ENCODE data around the gene KLHL22.
A peak's percentile ranks its signal among the peaks of the same experiment; 100 is the strongest.
"Not testable (repeated sequence)": the region's sequence is repeated elsewhere in the genome, so short reads cannot be mapped to it uniquely, and the experiment has no call there.

KLHL22 gene

DNA sequence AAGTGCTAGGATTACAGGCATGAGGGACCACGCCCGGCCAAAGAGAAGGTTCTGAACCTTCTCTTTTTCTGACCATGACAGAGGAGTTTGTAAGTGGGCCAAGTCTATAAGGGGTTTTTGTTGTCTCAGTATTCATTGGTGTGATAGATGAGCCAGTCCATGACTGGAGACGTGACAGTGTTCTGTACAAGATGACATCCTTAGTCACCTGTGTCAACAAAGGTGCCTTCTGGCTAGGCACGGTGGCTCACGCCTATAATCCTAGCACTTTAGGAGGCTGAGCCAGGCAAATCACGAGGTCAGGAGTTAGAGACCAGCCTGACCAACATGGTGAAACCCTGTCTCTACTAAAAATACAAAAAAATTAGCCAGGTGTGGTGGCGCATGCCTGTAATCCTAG lies 4.2 kb upstream of the KLHL22 start:
- no peak for DNase-seq

GRCh38 chr22:20498913-20499312 lies 3.3 kb upstream of the KLHL22 start:
- no peak for DNase-seq

GRCh38 chr22:20497426-20497825 lies 1.8 kb upstream of the KLHL22 start:
- no peak for DNase-seq

DNA sequence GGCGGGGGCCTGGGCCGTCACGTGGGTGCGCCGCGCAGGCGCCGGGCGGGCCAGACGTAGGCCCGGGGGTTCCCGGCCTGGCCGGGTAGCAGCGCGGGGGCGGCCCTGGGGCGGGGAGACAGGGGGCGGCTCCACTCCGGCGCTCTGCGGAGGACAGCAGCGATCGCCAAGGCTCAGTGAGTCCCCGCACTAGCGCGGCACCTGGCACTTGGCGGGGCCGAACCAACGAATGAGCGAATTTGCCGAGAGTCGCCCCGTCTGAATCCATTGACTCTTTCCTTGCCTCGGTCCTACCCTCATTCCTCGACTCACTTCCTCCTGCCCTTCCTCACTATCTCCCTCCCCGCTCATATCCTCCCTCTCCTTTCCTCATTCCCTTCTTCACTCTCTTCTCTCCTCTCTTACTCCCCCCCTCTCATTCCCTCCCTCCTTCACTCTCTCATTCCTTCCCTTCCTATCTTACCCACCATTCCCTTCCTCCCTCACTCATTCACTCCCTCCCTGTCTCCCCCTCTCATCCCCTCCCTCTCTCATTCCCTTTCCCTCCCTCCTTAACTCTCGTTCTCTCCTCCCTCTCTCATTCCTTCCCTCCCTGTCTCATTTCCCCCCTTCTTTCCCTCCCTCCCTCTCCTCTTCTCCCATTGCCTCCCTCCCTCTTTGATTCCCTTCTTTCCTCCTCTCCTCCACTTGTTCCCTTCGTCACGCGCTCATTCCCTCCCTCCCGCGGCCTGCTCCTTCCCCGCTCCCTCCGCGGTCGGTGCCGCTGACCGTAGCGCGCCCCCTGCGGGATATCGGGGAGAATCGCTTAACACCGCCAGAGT lies 476 bp upstream of the KLHL22 start:
- peak; percentile 91 for DNase-seq

DNA sequence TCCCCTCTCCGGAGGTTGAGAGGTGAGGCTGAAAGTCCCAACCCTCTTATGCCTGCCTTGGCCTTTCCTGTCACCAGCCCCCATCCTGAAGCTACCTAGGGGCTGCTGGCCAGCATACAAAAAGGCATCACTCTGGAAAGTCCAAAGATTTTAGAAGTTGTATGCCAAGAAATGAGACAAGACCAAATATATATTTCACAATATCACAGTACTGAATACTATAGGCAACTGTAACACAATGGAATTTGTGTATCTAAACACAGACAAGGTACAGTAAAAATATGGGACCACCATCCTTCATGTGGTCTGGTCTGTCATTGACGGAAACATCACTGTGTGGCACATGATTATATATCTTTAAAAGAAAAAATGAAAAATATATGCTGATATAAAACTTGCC lies 4.2 kb downstream of the KLHL22 start:
- no peak for DNase-seq

GRCh38 chr22:20490941-20491307 lies 4.7 kb downstream of the KLHL22 start:
- no peak for DNase-seq

DNA sequence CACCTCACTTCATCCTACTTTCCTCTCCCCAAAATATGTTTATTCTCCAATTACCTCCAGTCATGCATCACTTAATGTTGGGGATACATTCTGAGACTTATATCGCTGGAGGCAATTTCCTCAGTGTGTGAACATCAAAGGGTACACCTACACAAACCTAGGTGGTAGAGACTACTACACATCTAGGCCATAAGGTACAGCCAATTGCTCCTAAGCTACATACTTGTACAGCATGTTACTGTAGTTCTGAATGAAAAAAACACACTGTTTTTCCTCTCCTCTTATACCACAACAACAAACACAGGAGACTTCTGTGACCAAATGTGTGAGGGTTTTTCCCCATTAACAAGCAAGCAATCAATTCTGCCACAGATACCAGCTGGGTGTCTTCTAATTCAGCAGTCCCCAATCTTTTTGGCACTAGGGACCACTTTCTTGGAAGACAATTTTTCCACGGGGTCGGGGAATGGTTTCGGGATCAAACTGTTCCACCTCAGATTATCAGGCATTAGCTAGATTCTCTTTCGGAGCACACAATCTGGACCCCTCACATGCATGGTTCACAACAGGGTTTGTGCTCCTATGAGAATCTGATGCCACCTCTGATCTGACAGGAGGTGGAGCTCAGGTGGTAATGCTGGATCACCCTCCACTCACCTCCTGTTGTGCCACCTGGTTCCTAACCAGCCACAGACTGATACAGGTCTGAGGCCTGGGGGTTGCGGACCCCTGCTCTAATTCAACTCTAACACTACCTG lies 5.2 kb downstream of the KLHL22 start:
- no peak for DNase-seq

DNA sequence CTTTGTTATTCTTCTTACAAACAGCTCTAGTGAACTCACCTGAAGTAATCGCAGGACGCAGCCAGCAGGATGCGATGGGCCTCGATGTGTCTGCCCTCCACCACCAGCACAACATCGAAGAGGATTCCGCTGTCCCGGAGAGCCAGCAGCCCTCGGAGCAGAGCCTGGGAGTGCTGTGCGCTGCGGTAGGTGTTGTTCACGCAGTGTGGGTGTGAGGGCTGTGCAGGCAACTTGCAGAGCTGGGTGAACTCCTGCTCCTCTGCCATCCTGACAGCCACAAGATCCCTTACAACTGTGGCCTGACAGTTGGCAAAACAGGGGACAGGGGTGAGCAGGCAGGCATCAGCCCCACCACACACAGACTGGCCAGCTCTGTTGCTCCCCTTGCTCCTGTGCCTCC lies 6.6 kb downstream of the KLHL22 start:
- DNase-seq = no peak

DNA sequence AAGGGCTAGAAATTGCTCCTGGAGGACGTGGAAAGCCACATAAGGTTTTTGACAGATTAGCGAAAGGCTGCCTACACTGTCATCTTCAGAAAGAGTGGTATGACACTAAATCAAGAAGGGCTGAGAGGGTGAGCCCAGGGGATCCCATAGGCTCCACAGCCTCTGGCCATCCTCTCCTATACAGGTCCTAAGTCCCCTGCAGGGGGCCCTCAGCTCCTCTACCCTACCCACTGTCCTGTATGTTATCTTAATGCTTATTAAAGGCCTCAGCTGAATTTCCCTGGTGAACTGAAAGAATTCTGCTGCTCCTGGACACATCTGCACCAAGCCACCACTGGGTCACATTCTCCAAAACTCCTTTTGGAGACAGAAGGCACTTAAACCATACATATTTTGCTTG lies 7.9 kb downstream of the KLHL22 start:
- DNase-seq = no peak

DNA sequence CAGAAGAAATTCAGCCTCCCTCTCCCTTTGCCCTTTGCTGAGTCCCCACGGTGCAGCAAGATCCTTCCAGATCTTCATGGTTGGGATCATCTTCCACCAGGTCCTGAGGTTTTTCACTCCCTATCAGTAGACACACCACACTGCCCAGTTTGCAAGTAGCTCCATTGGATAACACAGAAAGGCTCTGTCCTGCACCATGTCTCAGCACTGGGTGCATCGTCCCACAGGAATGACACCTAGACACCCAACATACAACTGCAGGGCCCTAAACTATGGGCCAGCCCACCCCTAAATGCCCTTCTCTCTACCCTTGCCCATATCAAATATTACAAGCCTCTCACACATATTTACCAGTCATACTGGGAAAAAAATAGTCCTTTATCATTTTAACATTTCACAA lies 9.4 kb downstream of the KLHL22 start:
- no peak for DNase-seq

DNA sequence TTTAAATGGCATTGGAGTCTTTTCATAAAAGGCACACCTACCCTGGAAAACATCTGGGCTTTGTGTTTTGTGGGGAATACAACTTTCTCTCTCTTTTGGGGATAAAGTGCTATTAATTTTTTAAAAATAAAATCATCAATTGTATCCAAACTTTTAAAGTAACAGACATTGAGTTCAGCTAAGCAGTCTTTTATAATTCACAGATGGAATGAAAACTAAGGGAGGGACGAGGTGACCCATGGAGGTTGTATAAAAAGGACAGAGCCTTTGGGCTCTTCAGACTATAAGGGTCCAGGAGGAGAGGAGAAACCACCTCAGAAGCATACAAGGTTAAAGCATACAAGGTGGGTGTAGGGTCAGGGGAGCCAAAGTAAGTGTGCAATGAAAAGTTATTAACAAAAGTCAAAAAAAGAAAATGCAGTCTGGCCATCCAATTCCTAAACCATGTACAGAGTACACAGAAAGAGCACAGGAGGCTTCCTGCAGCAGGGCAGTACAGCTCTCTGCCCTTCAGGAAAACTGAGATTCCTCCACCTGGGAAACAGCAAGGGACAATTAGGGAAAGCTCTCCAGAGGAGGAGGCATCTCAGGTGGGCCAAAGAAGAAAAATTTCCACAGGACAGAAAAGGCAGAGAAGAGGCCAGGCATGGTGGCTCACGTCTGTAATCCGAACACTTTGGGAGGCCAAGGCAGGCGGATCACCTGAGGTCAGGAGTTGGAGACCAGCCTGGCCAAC lies 10.5 kb downstream of the KLHL22 start:
- no peak for DNase-seq

DNA sequence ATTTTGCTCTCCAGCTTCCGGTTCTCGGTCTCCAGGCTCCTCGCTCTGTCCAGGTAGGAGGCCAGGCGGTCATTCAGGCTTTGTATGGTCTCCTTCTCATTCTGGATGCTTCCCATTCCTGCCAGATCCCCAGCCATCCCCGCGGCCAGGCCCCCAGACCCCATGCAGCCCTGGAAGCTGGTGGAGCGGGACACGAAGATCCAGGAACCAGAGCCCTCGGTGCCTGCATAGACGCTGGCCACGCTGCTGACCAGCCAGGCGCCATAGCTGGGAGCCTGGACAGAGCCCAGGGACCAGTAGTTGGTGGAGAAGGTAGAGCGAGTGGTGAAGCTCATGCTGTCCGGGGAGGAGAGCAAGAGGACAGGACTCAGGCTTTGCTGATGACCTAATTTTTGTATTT lies 11.8 kb downstream of the KLHL22 start:
- DNase-seq = no peak

- not testable (repeated sequence) for DNase-seq
Observed at GRCh38 chr22:20483143-20483506, 12.5 kb downstream of the KLHL22 start.

- DNase-seq = no peak
Observed at GRCh38 chr22:20479612-20480196, 15.9 kb downstream of the KLHL22 start.

DNA sequence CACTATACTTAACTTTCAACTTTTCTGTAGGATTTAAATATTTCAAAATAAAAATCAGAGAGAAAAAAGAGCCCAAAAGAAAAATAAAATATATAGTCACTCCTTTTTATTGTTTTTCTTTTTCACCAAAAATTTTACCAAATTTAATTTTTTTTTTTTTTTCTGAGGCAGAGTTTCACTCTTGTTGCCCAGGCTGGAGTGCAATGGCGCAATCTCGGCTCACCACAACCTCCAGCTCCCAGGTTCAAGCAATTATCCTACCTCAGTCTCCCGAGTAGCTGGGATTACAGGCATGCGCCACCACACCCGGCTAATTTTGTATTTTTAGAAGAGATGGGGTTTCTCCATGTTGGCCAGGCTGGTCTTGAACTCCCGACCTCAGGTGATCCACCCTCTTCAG lies 17.5 kb downstream of the KLHL22 start:
- not testable (repeated sequence) for DNase-seq

DNA sequence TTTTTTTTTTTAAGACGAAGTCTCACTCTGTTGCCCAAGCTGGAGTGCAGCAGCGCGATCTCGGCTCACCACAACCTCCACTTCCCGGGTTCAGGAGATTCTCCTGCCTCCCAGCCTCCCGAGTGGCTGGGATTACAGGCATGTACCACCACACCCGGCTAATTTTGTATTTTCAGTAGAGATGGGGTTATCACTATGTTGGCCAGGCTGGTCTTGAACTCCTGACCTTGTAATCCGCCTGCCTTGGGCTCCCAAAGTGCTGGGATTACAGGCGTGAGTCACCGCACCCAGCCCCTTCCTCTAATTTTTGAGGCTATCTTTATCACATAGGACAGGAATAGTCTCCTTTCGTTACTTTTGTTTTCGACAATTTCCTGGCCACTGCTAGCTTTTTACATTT lies 20.0 kb downstream of the KLHL22 start:
- not testable (repeated sequence) for DNase-seq

DNA sequence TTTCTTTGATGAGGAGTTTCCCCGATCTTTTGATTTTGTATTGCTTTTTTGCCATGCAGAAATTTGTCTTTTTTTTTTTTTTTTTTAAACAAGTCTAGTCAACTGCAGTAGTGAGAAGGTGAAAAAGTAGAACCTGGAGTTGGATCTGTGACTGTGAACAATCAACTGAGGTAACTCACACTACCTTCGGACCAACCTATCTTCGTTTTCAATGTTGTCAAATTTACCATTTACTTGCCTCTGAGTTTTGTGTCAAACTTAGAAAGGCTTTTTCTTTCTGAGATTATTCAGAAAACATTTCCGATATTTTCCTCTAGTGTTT lies 20.5 kb downstream of the KLHL22 start:
- no peak for DNase-seq

GRCh38 chr22:20472629-20473442 lies 22.8 kb downstream of the KLHL22 start:
- no peak for DNase-seq

GRCh38 chr22:20471126-20471833 lies 24.3 kb downstream of the KLHL22 start:
- no peak for DNase-seq

GRCh38 chr22:20470525-20470924 lies 25.1 kb downstream of the KLHL22 start:
- DNase-seq = not testable (repeated sequence)

DNA sequence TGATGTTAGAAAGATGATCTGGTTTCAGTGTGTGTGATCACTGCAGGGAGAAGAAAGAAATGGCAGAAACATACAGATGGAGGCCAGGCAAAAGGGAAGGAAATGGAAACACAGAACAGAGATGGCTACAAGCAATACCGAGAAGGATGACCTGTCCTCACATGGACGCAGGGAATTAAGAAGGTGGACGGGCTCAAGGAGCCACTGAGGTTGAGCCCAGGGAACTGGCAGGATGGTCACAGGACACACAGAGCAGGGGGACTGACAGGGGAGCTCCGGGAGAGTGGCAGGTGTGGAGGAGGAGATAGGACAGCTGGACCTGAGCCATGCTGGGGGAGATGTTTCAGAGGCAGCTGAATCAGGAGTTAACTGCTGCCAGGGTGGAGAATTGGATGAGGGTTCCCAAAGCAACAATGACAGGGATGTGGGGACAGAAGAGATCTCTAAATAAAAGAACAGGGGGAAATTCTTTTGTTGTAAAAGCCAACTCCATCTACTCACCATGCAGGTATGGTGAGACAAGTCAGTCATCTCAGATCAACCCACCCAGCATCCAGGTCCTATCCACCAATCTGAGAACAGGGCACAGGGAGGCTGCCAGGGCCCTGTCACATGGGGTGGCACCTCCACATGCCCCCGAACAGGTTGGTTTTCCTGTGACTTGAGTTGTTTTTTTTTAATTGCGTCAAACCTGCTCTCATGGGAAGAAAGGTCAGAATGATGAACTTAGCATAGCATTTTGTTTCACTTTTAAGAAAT lies 26.3 kb downstream of the KLHL22 start:
- DNase-seq = no peak

All from fibroblast of skin of right biceps (primary cell).